IPS-15b (cell line): ENCODE data around the gene TRIM72.
"Not testable (repeated sequence)": the region's sequence is repeated elsewhere in the genome, so short reads cannot be mapped to it uniquely, and the experiment has no call there.

Source experiments
- H3K27me3 ChIP-seq: one replicate; pipeline ENCODE4 v1.6.1; 2013; ENCODE audit warnings: low read length; ENCODE audit not compliant: control insufficient read depth, insufficient read depth
- H3K36me3 ChIP-seq: one replicate; pipeline ENCODE4 v1.6.1; 2013; ENCODE audit warnings: low read length; ENCODE audit not compliant: control insufficient read depth, insufficient read depth
- H3K4me1 ChIP-seq: one replicate; pipeline ENCODE4 v1.6.1; 2013; ENCODE audit warnings: mild to moderate bottlenecking, low read length; ENCODE audit not compliant: control insufficient read depth, insufficient read depth
- H3K4me3 ChIP-seq: one replicate; pipeline ENCODE4 v1.5.1; 2013; ENCODE audit warnings: low read depth, low read length
- H3K9ac ChIP-seq: one replicate; pipeline ENCODE4 v1.6.1; 2013; ENCODE audit warnings: low read depth, mild to moderate bottlenecking, low read length
- H3K9me3 ChIP-seq: one replicate; pipeline ENCODE4 v1.6.1; 2013; ENCODE audit warnings: mild to moderate bottlenecking, low read length; ENCODE audit not compliant: control insufficient read depth, insufficient read depth

TRIM72 gene

GRCh38 chr16:31192856-31193642, 20.9 kb upstream of the TRIM72 start:
- Histone ChIP-seq H3K9me3 (no peaks in the 10 kb centered on the region), H3K27me3 (no peaks in the 10 kb centered on the region), H3K36me3 (peaks cover 80% of the 10 kb centered on the region), H3K4me1 (no peaks in the 10 kb centered on the region), H3K4me3 (no peak overlapping the region), H3K9ac (no peak overlapping the region)

- Histone ChIP-seq H3K27me3 (no peaks in the 10 kb centered on the region), H3K9ac (no peak overlapping the region), H3K36me3 (peaks cover 72% of the 10 kb centered on the region), H3K9me3 (no peaks in the 10 kb centered on the region), H3K4me1 (no peaks in the 10 kb centered on the region), H3K4me3 (no peak overlapping the region)
Observed at GRCh38 chr16:31193874-31194273, 20.0 kb upstream of the TRIM72 start.

GRCh38 chr16:31194898-31195297, 19.0 kb upstream of the TRIM72 start:
- Histone ChIP-seq H3K9ac (no peak overlapping the region), H3K36me3 (peaks cover 68% of the 10 kb centered on the region)

DNA sequence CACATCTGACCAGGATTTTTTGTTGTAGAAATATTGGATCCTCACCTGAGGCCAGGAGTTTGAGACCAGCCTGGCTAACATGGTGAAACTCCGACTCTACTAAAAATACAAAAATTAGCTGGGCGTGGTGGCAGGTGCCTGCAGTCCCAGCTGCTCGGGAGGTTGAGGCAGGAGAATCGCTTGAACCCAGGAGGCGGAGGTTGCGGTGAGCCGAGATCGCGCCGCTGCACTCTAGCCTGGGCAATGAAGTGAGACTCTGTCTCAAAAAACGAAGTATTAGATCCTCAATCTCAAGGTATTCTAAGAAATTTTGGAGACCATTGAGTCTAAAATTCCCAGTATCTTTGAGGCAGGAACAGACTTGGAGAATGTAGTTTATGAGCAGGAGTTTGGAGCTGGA, 18.1 kb upstream of the TRIM72 start:
- H3K9ac ChIP-seq, H3K9me3 ChIP-seq, H3K27me3 ChIP-seq, H3K4me3 ChIP-seq, H3K4me1 ChIP-seq: not testable (repeated sequence)
- peaks cover 59% of the 10 kb centered on the region for H3K36me3 ChIP-seq

More at GRCh38 chr16:31194898-31195297, 19.0 kb upstream of the TRIM72 start:
- Histone ChIP-seq H3K27me3 (no peaks in the 10 kb centered on the region), H3K9me3 (no peaks in the 10 kb centered on the region), H3K4me3 (no peak overlapping the region), H3K4me1 (no peaks in the 10 kb centered on the region)

GRCh38 chr16:31196324-31197088, 17.4 kb upstream of the TRIM72 start:
- H3K9ac ChIP-seq = no peak overlapping the region
- H3K27me3 ChIP-seq = no peaks in the 10 kb centered on the region
- peaks cover 53% of the 10 kb centered on the region for H3K36me3 ChIP-seq

GRCh38 chr16:31198207-31198882, 15.6 kb upstream of the TRIM72 start:
- Histone ChIP-seq H3K4me3 (no peak overlapping the region), H3K27me3 (peaks cover 4% of the 10 kb centered on the region), H3K9me3 (no peaks in the 10 kb centered on the region), H3K9ac (no peak overlapping the region), H3K36me3 (peaks cover 36% of the 10 kb centered on the region), H3K4me1 (peaks cover 6% of the 10 kb centered on the region)

More at GRCh38 chr16:31196324-31197088, 17.4 kb upstream of the TRIM72 start:
- Histone ChIP-seq H3K4me3 (no peak overlapping the region), H3K4me1 (peaks cover 6% of the 10 kb centered on the region), H3K9me3 (no peaks in the 10 kb centered on the region)

DNA sequence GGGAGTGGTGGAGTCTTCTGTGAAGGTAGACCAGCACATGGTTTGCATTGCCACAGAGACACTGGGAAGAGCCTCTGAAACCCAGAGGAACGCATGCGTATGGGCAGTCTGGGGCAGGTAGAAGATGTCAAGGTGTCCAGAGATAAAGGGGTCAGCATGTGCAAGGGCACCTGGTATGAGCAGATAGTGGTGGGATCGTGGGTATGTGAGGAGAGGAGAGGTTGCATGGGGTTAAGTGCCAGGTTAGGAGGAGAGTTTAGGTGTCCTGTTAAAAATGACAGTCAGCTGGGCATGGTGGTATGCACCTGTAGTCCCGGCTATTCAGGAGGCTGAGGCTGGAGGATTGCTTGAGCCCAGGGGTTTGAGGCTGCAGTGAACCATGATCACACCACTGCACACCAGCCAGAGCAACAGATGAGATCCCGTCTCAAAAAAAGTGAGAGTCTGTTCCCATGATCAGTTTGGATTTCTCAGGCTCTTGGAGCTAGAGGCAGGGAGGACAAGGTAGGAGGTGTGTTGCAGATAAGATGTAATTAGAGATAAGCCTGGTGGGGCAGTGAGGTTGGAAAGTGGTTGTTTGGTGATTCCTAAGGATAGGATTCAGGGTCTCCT, 14.4 kb upstream of the TRIM72 start:
- Histone ChIP-seq H3K27me3 (peaks cover 4% of the 10 kb centered on the region), H3K9me3 (no peaks in the 10 kb centered on the region), H3K36me3 (peaks cover 25% of the 10 kb centered on the region), H3K9ac (no peak overlapping the region), H3K4me3 (no peak overlapping the region), H3K4me1 (peaks cover 6% of the 10 kb centered on the region)

DNA sequence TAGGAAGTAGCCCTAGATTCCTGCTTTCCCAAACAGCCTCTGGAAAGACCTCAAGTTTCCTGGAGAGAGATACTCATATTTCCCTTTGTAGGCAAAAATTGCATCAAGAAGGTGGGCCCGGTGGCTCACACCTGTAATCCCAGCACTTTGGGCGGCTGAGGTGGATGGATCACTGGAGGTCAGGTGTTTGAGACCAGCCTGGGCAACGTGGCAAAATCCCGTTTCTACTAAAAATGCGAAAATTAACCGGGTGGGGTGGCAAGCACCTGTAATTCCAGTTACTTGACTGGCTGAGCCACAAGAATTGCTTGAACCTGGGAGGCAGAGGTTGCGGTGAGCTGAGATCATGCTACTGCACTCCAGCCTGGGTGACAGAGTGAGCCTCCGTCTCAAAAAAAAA, 13.8 kb upstream of the TRIM72 start:
- H3K27me3 ChIP-seq, H3K4me3 ChIP-seq, H3K4me1 ChIP-seq, H3K9ac ChIP-seq, H3K9me3 ChIP-seq: not testable (repeated sequence)
- peaks cover 20% of the 10 kb centered on the region for H3K36me3 ChIP-seq

DNA sequence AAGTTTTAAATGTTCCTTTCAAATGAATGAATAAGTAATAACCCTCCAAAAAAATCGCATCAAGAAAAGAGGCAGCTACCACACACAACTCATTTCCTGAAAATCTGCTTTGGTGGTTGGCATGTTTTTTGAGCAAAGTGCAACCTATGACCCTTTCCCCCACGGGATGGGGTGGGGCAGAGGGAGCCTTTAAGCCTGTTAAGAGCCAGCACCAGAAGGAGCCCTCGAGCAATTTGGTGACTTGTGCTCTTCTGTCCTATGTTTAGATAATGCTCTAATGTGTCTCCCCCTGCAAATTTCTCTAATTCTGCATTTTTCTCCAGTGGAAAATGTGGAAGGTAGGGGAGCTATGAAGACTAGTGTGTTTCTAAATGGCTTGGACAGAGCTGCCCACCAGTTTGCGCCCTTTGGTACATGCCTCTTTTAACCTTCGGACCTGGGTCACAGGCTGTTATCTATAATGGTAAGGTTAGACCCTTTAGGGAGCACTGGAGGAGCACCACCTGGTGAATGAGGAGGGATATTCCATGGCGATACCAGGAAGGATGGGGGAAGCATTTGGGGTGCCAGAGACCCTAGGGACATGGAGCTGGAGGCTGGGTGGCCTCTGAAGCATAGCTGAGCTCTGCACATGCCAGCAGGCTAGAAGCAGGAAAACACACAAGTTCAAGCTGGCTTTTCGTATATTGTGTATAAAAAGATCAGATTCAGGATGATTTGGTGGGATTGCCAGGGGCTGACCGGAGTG, 12.9 kb upstream of the TRIM72 start:
- Histone ChIP-seq H3K4me1 (peaks cover 6% of the 10 kb centered on the region), H3K9ac (no peak overlapping the region)

DNA sequence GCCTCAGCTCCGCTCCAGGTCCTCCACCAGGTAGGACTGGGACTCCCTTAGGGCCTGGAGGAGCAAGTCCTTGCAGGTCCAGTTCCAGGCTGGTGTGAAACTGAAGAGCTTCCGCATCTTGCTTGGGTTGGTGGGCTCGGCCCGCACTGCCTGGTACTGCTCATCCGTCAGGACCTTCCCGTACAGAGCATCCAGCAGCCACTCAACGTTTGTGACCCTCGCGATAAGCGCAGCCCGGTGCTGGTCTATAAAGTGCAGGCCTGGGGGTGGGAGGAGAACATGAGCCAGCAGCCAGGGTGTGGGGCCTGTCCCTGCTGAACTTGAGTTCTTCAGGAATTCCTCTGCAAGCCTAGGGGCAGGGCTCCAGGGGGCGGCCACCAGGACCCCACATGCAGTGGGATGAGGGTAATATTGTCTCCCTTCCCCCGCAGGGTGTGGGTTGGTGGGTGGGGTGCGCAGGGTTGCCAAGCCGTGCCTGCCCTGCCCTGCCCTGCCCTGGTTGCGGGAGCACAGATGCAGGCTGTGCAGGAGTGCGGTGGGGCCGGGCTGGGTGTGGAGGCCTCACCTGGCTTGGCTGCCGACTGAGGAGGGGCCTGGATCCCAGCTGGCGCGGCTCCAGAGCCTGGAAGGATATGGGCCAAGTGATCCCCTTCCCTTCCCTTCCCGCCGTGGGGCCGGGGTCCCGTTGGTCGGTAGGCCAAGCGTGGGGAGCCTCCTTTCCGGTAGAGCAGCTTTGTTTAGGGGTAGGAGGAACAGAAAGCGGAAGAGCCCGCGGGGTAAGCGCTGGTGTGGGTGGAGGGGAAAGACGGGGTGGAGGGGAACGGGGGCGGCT, 12.1 kb upstream of the TRIM72 start:
- Histone ChIP-seq H3K9me3 (no peaks in the 10 kb centered on the region), H3K36me3 (peaks cover 6% of the 10 kb centered on the region), H3K9ac (peak overlapping the region; percentile 58), H3K4me3 (peak overlapping the region; percentile 77), H3K4me1 (peaks cover 6% of the 10 kb centered on the region), H3K27me3 (peaks cover 4% of the 10 kb centered on the region)

More for the DNA sequence above, 12.9 kb upstream of the TRIM72 start:
- peaks cover 4% of the 10 kb centered on the region for H3K27me3 ChIP-seq
- H3K9me3 ChIP-seq = no peaks in the 10 kb centered on the region
- peak overlapping the region; percentile 77 for H3K4me3 ChIP-seq
- H3K36me3 ChIP-seq = peaks cover 12% of the 10 kb centered on the region
